Measurements from ENCODE around the gene LYAR.
A peak's percentile ranks its signal among the peaks of the same experiment; 100 is the strongest.
"Not testable (repeated sequence)": the region's sequence is repeated elsewhere in the genome, so short reads cannot be mapped to it uniquely, and the experiment has no call there.

LYAR gene

GRCh38 chr4:4256799-4257198 lies 33.2 kb downstream of the LYAR start:
- no peak for TF ChIP-seq CTCF (conservative IDR thresholded peaks at IDR 0.05; ENCODE audit: control insufficient read depth, insufficient read depth, low read depth, low read length)
- no peak for DNase-seq (ENCODE audit: low read depth)
- H3K4me3 ChIP-seq (ENCODE audit: control insufficient read depth, low read depth, low read length), result no peak overlapping the region

- no peak for TF ChIP-seq CTCF (conservative IDR thresholded peaks at IDR 0.05; ENCODE audit: control insufficient read depth, insufficient read depth, low read depth, low read length)
- no peak overlapping the region for H3K4me3 ChIP-seq (ENCODE audit: control insufficient read depth, low read depth, low read length)
- DNase-seq (ENCODE audit: low read depth), result no peak
Measured at GRCh38 chr4:4254666-4255065, 35.3 kb downstream of the LYAR start.

GRCh38 chr4:4254199-4254598 lies 35.8 kb downstream of the LYAR start:
- no peak for TF ChIP-seq CTCF (conservative IDR thresholded peaks at IDR 0.05; ENCODE audit: control insufficient read depth, insufficient read depth, low read depth, low read length)
- DNase-seq (ENCODE audit: low read depth), result no peak
- no peak overlapping the region for H3K4me3 ChIP-seq (ENCODE audit: control insufficient read depth, low read depth, low read length)

GRCh38 chr4:4249866-4250265 lies 40.1 kb downstream of the LYAR start:
- no peak for DNase-seq (ENCODE audit: low read depth)
- H3K4me3 ChIP-seq (ENCODE audit: control insufficient read depth, low read depth, low read length), result no peak overlapping the region
- TF ChIP-seq CTCF (conservative IDR thresholded peaks at IDR 0.05; ENCODE audit: control insufficient read depth, insufficient read depth, low read depth, low read length), result no peak

- H3K4me3 ChIP-seq (ENCODE audit: control insufficient read depth, low read depth, low read length); DNase-seq (ENCODE audit: low read depth): not testable (repeated sequence)
Measured at GRCh38 chr4:4249342-4249741, 40.6 kb downstream of the LYAR start.

GRCh38 chr4:4248885-4249203 lies 41.1 kb downstream of the LYAR start:
- H3K4me3 ChIP-seq (ENCODE audit: control insufficient read depth, low read depth, low read length), result peak overlapping the region; percentile 74
- peak; percentile 30 for DNase-seq (ENCODE audit: low read depth)

More at GRCh38 chr4:4248885-4249203, 41.1 kb downstream of the LYAR start:
- no peak for TF ChIP-seq CTCF (conservative IDR thresholded peaks at IDR 0.05; ENCODE audit: control insufficient read depth, insufficient read depth, low read depth, low read length)

Data from fibroblast of mammary gland (primary cell).